ENCODE results near the gene NCOA6.

Gene NCOA6

DNA sequence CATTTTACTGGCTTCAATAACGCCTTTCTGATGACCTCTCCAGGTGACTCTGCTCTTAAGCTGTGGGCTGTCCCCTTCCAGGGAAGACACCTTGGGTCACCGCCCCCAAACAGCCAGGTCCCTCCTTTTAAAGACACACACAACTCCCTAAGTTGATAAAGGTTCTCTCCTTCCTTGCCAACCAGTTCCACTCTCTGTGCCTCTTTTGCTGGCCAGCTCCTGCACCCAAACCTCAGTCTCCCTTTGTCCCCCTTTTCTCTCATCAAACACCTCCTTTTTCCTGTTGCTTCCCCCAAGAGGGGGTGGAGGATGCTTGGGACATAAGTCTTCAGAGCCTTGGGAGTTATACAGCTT is 1.0 kb downstream of the NCOA6 start:
- TF ChIP-seq, protein P1, sequence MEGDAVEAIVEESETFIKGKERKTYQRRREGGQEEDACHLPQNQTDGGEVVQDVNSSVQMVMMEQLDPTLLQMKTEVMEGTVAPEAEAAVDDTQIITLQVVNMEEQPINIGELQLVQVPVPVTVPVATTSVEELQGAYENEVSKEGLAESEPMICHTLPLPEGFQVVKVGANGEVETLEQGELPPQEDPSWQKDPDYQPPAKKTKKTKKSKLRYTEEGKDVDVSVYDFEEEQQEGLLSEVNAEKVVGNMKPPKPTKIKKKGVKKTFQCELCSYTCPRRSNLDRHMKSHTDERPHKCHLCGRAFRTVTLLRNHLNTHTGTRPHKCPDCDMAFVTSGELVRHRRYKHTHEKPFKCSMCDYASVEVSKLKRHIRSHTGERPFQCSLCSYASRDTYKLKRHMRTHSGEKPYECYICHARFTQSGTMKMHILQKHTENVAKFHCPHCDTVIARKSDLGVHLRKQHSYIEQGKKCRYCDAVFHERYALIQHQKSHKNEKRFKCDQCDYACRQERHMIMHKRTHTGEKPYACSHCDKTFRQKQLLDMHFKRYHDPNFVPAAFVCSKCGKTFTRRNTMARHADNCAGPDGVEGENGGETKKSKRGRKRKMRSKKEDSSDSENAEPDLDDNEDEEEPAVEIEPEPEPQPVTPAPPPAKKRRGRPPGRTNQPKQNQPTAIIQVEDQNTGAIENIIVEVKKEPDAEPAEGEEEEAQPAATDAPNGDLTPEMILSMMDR (IDR thresholded peaks at IDR 0.05; ENCODE audit: insufficient read depth, low read length): no peak
- TF ChIP-seq, protein P2, sequence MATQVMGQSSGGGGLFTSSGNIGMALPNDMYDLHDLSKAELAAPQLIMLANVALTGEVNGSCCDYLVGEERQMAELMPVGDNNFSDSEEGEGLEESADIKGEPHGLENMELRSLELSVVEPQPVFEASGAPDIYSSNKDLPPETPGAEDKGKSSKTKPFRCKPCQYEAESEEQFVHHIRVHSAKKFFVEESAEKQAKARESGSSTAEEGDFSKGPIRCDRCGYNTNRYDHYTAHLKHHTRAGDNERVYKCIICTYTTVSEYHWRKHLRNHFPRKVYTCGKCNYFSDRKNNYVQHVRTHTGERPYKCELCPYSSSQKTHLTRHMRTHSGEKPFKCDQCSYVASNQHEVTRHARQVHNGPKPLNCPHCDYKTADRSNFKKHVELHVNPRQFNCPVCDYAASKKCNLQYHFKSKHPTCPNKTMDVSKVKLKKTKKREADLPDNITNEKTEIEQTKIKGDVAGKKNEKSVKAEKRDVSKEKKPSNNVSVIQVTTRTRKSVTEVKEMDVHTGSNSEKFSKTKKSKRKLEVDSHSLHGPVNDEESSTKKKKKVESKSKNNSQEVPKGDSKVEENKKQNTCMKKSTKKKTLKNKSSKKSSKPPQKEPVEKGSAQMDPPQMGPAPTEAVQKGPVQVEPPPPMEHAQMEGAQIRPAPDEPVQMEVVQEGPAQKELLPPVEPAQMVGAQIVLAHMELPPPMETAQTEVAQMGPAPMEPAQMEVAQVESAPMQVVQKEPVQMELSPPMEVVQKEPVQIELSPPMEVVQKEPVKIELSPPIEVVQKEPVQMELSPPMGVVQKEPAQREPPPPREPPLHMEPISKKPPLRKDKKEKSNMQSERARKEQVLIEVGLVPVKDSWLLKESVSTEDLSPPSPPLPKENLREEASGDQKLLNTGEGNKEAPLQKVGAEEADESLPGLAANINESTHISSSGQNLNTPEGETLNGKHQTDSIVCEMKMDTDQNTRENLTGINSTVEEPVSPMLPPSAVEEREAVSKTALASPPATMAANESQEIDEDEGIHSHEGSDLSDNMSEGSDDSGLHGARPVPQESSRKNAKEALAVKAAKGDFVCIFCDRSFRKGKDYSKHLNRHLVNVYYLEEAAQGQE (IDR thresholded peaks at IDR 0.05; ENCODE audit: insufficient replicate concordance, low read depth): no peak
- TF ChIP-seq GABPA (IDR thresholded peaks at IDR 0.05; ENCODE audit: low read depth) (no peak), POLR2AphosphoS5 (IDR thresholded peaks at IDR 0.05; ENCODE audit: low read depth) (no peak; the same call in 1 of the 2 replicates), SPI1 (IDR thresholded peaks at IDR 0.05; ENCODE audit: borderline replicate concordance, low read depth) (no peak)
- Histone ChIP-seq H3K27me3 (ENCODE audit: insufficient read depth, poor library complexity, severe bottlenecking) (no peaks in the 10 kb centered on the region), H3K4me3 (replicated peaks; ENCODE audit: insufficient read depth, low read length) (peak overlapping the region; percentile 64), H3K27ac (replicated peaks) (peak overlapping the region; percentile 66)
- peak in 1 of 2 experiments; percentile 82 for DNase-seq (ENCODE audit: low read depth in 1 of 2, low spot score in 1 of 2)

DNA sequence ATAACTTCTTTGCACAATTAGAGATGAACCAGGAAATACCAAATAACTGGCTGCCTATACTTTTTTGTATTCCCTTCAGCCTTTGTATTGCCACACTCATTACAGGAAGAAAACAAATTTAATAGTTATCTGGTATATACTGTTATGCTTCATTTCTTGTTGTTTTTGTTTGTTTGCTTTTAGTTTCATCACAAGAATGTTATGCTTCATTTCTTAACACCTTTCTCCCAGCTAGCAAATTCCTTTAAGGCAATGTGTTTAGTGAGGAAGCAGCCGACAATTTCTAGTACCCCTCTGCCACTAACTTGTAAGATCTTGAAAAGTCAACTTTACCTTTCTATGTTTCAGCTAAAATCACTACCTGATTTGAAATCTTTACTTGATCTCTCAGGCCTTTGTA is 1.4 kb downstream of the NCOA6 start:
- TF ChIP-seq, protein P1 (IDR thresholded peaks at IDR 0.05; ENCODE audit: insufficient read depth, low read length): no peak
- TF ChIP-seq, protein P2 (IDR thresholded peaks at IDR 0.05; ENCODE audit: insufficient replicate concordance, low read depth): no peak
- no peak for TF ChIP-seq POLR2AphosphoS5 (IDR thresholded peaks at IDR 0.05; ENCODE audit: low read depth)
- no peak for TF ChIP-seq SPI1 (IDR thresholded peaks at IDR 0.05; ENCODE audit: borderline replicate concordance, low read depth)
- TF ChIP-seq GABPA (IDR thresholded peaks at IDR 0.05; ENCODE audit: low read depth): no peak
- peak overlapping the region; percentile 64 for H3K4me3 ChIP-seq (replicated peaks; ENCODE audit: insufficient read depth, low read length)
- H3K27me3 ChIP-seq (ENCODE audit: insufficient read depth, poor library complexity, severe bottlenecking): no peaks in the 10 kb centered on the region
- DNase-seq (ENCODE audit: low read depth in 1 of 2, low spot score in 1 of 2): no peak
- H3K27ac ChIP-seq (replicated peaks): no peak overlapping the region

DNA sequence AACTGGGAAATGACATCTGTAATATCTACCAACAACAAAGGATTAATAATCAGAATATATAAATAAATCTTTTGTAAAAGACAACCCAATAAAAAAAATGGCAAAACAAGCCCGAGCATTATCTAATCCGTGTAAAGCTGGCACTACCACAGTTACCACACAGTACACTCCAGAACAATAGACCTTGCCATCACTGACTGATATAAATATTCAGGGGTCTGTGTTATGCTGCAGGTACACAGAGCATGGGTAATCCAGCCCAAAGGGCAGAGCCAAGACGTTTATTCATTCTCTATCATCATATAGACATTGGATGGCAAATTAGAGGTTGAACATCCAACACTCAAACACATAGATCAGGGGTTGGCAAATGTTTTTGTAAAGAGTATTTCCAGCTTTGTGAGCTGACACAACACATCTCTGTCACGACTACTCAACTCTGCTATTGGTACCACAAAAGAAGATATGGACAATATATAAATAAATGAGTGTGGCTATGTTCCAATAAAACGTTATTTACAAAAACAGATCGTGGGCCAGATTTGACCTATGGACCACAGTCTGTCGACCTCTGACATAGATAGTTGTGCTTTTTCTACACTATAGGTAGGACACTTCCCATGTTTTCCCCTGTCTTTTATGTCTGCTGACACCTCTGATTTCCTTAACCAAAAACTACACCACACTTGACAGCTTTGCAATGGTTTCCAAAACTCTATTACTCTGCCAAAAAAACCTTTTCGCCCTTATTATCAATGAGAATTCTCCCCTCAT is 4.5 kb downstream of the NCOA6 start:
- DNase-seq (ENCODE audit: low read depth in 1 of 2, low spot score in 1 of 2): no peak
- H3K4me3 ChIP-seq (replicated peaks; ENCODE audit: insufficient read depth, low read length): no peak overlapping the region
- TF ChIP-seq, protein P1 (IDR thresholded peaks at IDR 0.05; ENCODE audit: insufficient read depth, low read length): no peak
- TF ChIP-seq GABPA (IDR thresholded peaks at IDR 0.05; ENCODE audit: low read depth) (no peak), POLR2AphosphoS5 (IDR thresholded peaks at IDR 0.05; ENCODE audit: low read depth) (no peak)
- TF ChIP-seq, protein P2 (IDR thresholded peaks at IDR 0.05; ENCODE audit: insufficient replicate concordance, low read depth): no peak
- H3K27ac ChIP-seq (replicated peaks): no peak overlapping the region
- H3K27me3 ChIP-seq (ENCODE audit: insufficient read depth, poor library complexity, severe bottlenecking): no peaks in the 10 kb centered on the region

All from HL-60 (cell line).